ENCODE data around the gene CDH23.

GRCh38 chr10:71687480-71687879 is 290.8 kb downstream of the CDH23 start:
- no peak for TF ChIP-seq CTCF (IDR thresholded peaks at IDR 0.05)
- TF ChIP-seq EHMT2 (IDR thresholded peaks at IDR 0.05; ENCODE audit: low read depth) = no peak
- no peak for TF ChIP-seq SMC3 (IDR thresholded peaks at IDR 0.05)
- no peak for TF ChIP-seq POLR2AphosphoS2 (conservative IDR thresholded peaks at IDR 0.05; ENCODE audit: low read length)
- no peak for TF ChIP-seq HMGXB4 (CRISPR knock-in tag; IDR thresholded peaks at IDR 0.05; ENCODE audit: borderline replicate concordance)
- no peak for TF ChIP-seq MAZ (IDR thresholded peaks at IDR 0.05; ENCODE audit: borderline replicate concordance, low read depth, low read length)
- no peak for TF ChIP-seq SREBF2 (IDR thresholded peaks at IDR 0.05)
- no peak for TF ChIP-seq MAX (IDR thresholded peaks at IDR 0.05)
- no peak for TF ChIP-seq RCOR1 (IDR thresholded peaks at IDR 0.05; ENCODE audit: low read depth, low read length)
- no peak for TF ChIP-seq ZFP36 (IDR thresholded peaks at IDR 0.05; ENCODE audit: borderline replicate concordance, partially characterized antibody)
- no peak for TF ChIP-seq USF2 (IDR thresholded peaks at IDR 0.05)
- TF ChIP-seq POLR2A (IDR thresholded peaks at IDR 0.05; ENCODE audit: low read length) = no peak

All from A549 (cell line).